GM23338 (cell line): Measurements from ENCODE around the gene TXNL4B. TPM values are rescaled to one million over a fixed set of nuclear protein-coding genes. Genes with fewer than 3 reads are reported as not detected.

Experiments used
- ATAC-seq: fragments of 200-7000 bp; cut with Tn5 transposase; 3 replicates; pipeline ENCODE4 v1.9.1; 2020
- DNase-seq: peaks from one replicate; pipeline ENCODE4 v3.0.0-alpha.2; 2015; ENCODE audit warnings: low spot score
- H2AFZ ChIP-seq: fragments of 200-600 bp; sonication (generic); 2 replicates; pipeline ENCODE4 v1.8.0; 2016; ENCODE audit warnings: antibody characterized with exemption, mild to moderate bottlenecking, moderate library complexity
- H3F3A ChIP-seq: fragments of 200-600 bp; sonication (generic); replicated peaks from 2 replicates; pipeline ENCODE4 v1.8.0; 2017; ENCODE audit warnings: antibody characterized with exemption, mixed run types, low read depth
- H3K27ac ChIP-seq: fragments of 200-600 bp; sonication (generic); 2 replicates; pipeline ENCODE4 v1.6.1; 2016; ENCODE audit warnings: low read depth
- H3K27me3 ChIP-seq: fragments of 200-600 bp; sonication (generic); 2 replicates; pipeline ENCODE4 v1.8.0; 2016; ENCODE audit warnings: mild to moderate bottlenecking, mixed run types, moderate library complexity; ENCODE audit not compliant: insufficient read depth
- H3K36me3 ChIP-seq: fragments of 200-600 bp; sonication (generic); 2 replicates; pipeline ENCODE4 v1.8.0; 2016; ENCODE audit warnings: mild to moderate bottlenecking; ENCODE audit not compliant: insufficient read depth
- H3K4me1 ChIP-seq: fragments of 200-600 bp; sonication (generic); 2 replicates; pipeline ENCODE4 v1.8.0; 2016; ENCODE audit warnings: mild to moderate bottlenecking, moderate library complexity; ENCODE audit not compliant: insufficient read depth
- H3K4me2 ChIP-seq: fragments of 200-600 bp; sonication (generic); 2 replicates; pipeline ENCODE4 v1.7.1; 2017; ENCODE audit warnings: mixed run types
- H3K4me3 ChIP-seq: fragments of 200-600 bp; sonication (generic); 2 replicates; pipeline ENCODE4 v1.6.1; 2016; ENCODE audit warnings: mixed run types
- H3K79me2 ChIP-seq: fragments of 200-600 bp; sonication (generic); replicated peaks from 2 replicates; pipeline ENCODE4 v1.8.0; 2017; ENCODE audit warnings: mild to moderate bottlenecking; ENCODE audit not compliant: insufficient read depth
- H3K9me2 ChIP-seq: fragments of 200-600 bp; sonication (generic); 2 replicates; pipeline ENCODE4 v1.8.0; 2017; ENCODE audit not compliant: insufficient read depth
- H4K20me1 ChIP-seq: fragments of 200-600 bp; sonication (generic); replicated peaks from 2 replicates; pipeline ENCODE4 v1.8.0; 2017; ENCODE audit warnings: mild to moderate bottlenecking; ENCODE audit not compliant: insufficient read depth
- H3K27ac Mint-ChIP-seq: 2 replicates; pipeline ENCODE4 v1.8.0; 2020; ENCODE audit warnings: inconsistent platforms, mild to moderate bottlenecking, moderate library complexity, mixed read lengths
- H3K27me3 Mint-ChIP-seq: 3 replicates; pipeline ENCODE4 v1.8.0; 2022; ENCODE audit warnings: low read depth, mild to moderate bottlenecking, moderate library complexity, mixed read lengths, inconsistent platforms; ENCODE audit not compliant: insufficient read depth, poor library complexity
- H3K36me3 Mint-ChIP-seq: 3 replicates; pipeline ENCODE4 v1.8.0; 2021; ENCODE audit warnings: low read depth, mild to moderate bottlenecking, inconsistent platforms, moderate library complexity, mixed read lengths
- H3K4me1 Mint-ChIP-seq: 3 replicates; pipeline ENCODE4 v1.8.0; 2020; ENCODE audit warnings: mild to moderate bottlenecking, inconsistent platforms, mixed read lengths
- H3K4me3 Mint-ChIP-seq: 3 replicates; pipeline ENCODE4 v1.8.0; 2021; ENCODE audit warnings: moderate library complexity, mild to moderate bottlenecking, inconsistent platforms, mixed read lengths
- H3K9me3 Mint-ChIP-seq: 3 replicates; pipeline ENCODE4 v1.8.0; 2020; ENCODE audit warnings: moderate library complexity, mild to moderate bottlenecking, inconsistent platforms, mixed read lengths
- CREB1 ChIP-seq: fragments of 250-450 bp; sonication (Bioruptor Pico); IDR thresholded peaks from 2 replicates; pipeline ENCODE4 v1.5.0; 2020; ENCODE audit warnings: low read depth, mild to moderate bottlenecking, moderate library complexity
- CTCF ChIP-seq, 2 experiments: fragments of 200-600 bp in 1 of 2; sonication (generic) in 1 of 2; conservative IDR thresholded peaks; 2 replicates each; pipeline versions ENCODE4 v1.5.1 to v1.6.1; 2016 to 2017; ENCODE audit warnings: antibody characterized with exemption in 2 of 2, low read depth in 2 of 2, mild to moderate bottlenecking in 2 of 2, moderate library complexity in 1 of 2
- EZH2 ChIP-seq: fragments of 200-600 bp; sonication (generic); IDR thresholded peaks from one replicate; pipeline ENCODE4 v1.8.0; 2017; ENCODE audit warnings: antibody characterized with exemption, mild to moderate bottlenecking, low read depth; ENCODE audit not compliant: unreplicated experiment
- EZH2phosphoT487 ChIP-seq: fragments of 200-600 bp; sonication (generic); IDR thresholded peaks from one replicate; pipeline ENCODE4 v1.8.1; 2018; ENCODE audit warnings: antibody characterized with exemption; ENCODE audit not compliant: unreplicated experiment
- JUNB ChIP-seq: IDR thresholded peaks from one replicate; pipeline ENCODE4 v1.6.1; 2016; ENCODE audit warnings: antibody characterized with exemption; ENCODE audit not compliant: unreplicated experiment
- NANOG ChIP-seq: IDR thresholded peaks from 2 replicates; pipeline ENCODE4 v1.6.1; 2016; ENCODE audit warnings: antibody characterized with exemption, borderline replicate concordance
- POLR2AphosphoS5 ChIP-seq: IDR thresholded peaks from 2 replicates; pipeline ENCODE4 v1.6.1; 2016; ENCODE audit warnings: antibody characterized with exemption, low read depth
- REST ChIP-seq: IDR thresholded peaks from one replicate; pipeline ENCODE4 v1.6.1; 2018; ENCODE audit warnings: antibody characterized with exemption; ENCODE audit not compliant: unreplicated experiment
- STAT1 ChIP-seq: IDR thresholded peaks from one replicate; pipeline ENCODE4 v1.6.1; 2016; ENCODE audit warnings: antibody characterized with exemption; ENCODE audit not compliant: unreplicated experiment
- ZNF114 ChIP-seq: fragments of 250-450 bp; sonication (Bioruptor Pico); IDR thresholded peaks from 2 replicates; pipeline ENCODE4 v1.5.0; 2020; ENCODE audit warnings: mild to moderate bottlenecking, moderate library complexity
- ZNF331 ChIP-seq: fragments of 250-450 bp; sonication (Bioruptor Pico); IDR thresholded peaks from 2 replicates; pipeline ENCODE4 v1.5.0; 2020; ENCODE audit warnings: low read depth, mild to moderate bottlenecking, moderate library complexity
- polyA plus RNA-seq: library from polyadenylated mRNA; unstranded; fragments of >200 nt; fragmentation: Nextera tagmentation; extraction: Ambion mirVana; gene quantifications from 2 replicates; pipeline ENCODE4 v1.2.1, GENCODE V29; 2016
- total RNA-seq: library from RNA; depleted of rRNA; stranded (reverse); fragments of >200 nt; shearing (Covaris generic); gene quantifications from 2 replicates; pipeline ENCODE4 v1.2.3, GENCODE V29; 2014
- TF ChIP-seq, protein P1 (sequence below): IDR thresholded peaks from 2 replicates; pipeline ENCODE4 v1.6.1; 2016; ENCODE audit warnings: antibody characterized with exemption

The TXNL4B gene
- total and polyA plus RNA-seq, 2 experiments from 2014 or later, result 3.7 to 8.9 TPM

DNA sequence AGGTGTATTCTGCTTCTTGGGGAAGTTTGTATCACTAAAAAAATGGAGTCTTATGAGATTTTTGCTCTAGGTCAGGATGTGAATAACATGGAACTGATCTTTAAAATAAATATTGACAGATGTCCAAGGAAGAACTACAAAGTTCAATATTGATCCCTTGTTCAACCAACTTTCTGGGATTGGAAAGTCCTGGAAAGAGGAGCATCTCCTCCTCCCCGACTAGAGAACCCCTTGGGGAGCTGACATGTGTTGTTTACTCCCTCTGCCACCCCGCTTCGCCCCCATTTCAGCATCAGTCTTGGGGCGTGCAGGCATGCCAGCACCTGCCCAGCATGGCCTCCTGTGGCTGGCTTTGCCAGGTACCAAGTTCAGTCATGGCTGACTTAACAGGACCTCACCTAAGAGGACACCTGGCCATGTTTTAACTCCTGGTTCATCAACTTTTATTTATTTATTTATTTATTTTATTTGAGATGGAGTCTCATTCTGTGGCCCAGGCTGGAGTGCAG, 44.7 kb upstream of the TXNL4B start (continued):
- no peak for TF ChIP-seq REST
- TF ChIP-seq JUNB, result no peak

GRCh38 chr16:72137380-72138063, 44.1 kb upstream of the TXNL4B start:
- Mint-ChIP-seq H3K4me1 (peaks cover 5% of the 10 kb centered on the region; the same call in 2 of the 3 replicates), H3K9me3 (no peaks in the 10 kb centered on the region), H3K27me3 (peaks cover 4% of the 10 kb centered on the region), H3K27ac (no peak overlapping the region), H3K4me3 (no peak overlapping the region), H3K36me3 (no peaks in the 10 kb centered on the region)
- DNase-seq, result no peak
- no peak overlapping the region for H3K27ac ChIP-seq
- H3K4me1 ChIP-seq, result no peaks in the 10 kb centered on the region
- H3K4me2 ChIP-seq, result no peak overlapping the region
- H3K79me2 ChIP-seq, result no peaks in the 10 kb centered on the region
- ATAC-seq, result no peak
- H2AFZ ChIP-seq, result no peak overlapping the region
- no peaks in the 10 kb centered on the region for H3K9me2 ChIP-seq
- H4K20me1 ChIP-seq, result no peaks in the 10 kb centered on the region
- no peak overlapping the region for H3K4me3 ChIP-seq
- H3F3A ChIP-seq, result no peaks in the 10 kb centered on the region
- H3K36me3 ChIP-seq, result no peaks in the 10 kb centered on the region
- no peaks in the 10 kb centered on the region for H3K27me3 ChIP-seq
- TF ChIP-seq EZH2phosphoT487 (no peak), CTCF (conservative IDR thresholded peaks at IDR 0.05; ENCODE audit: low read depth in 2 of 2) (no peak), STAT1 (no peak), EZH2 (no peak), POLR2AphosphoS5 (no peak), ZNF114 (CRISPR knock-in tag) (no peak), CREB1 (CRISPR knock-in tag) (no peak), NANOG (no peak), REST (no peak), JUNB (no peak), ZNF331 (CRISPR knock-in tag) (no peak)
- TF ChIP-seq, protein P1, sequence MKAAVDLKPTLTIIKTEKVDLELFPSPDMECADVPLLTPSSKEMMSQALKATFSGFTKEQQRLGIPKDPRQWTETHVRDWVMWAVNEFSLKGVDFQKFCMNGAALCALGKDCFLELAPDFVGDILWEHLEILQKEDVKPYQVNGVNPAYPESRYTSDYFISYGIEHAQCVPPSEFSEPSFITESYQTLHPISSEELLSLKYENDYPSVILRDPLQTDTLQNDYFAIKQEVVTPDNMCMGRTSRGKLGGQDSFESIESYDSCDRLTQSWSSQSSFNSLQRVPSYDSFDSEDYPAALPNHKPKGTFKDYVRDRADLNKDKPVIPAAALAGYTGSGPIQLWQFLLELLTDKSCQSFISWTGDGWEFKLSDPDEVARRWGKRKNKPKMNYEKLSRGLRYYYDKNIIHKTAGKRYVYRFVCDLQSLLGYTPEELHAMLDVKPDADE, result no peak
